Caco-2 (cell line): ENCODE measurements around the gene WFIKKN1. TPM values are rescaled to one million over a fixed set of nuclear protein-coding genes. Genes with fewer than 3 reads are reported as not detected.

ENCODE experiments used
- BruUV-seq: library from RNA; stranded (reverse); fragments of 400-500 nt; replicated peaks from 2 replicates; lab custom pipeline; 2021; lab: Mats Ljungman, UMichigan
- CTCF ChIA-PET: fragments of 300-600 bp; sonication (Branson Sonifier 250); formaldehyde crosslinking; loops from one replicate; lab custom pipeline; 2022; ENCODE audit warnings: antibody characterized with exemption; lab: Charles Lee
- POLR2A ChIA-PET: fragments of 300-600 bp; sonication (Branson Sonifier 250); formaldehyde crosslinking; loops from one replicate; lab custom pipeline; 2022; ENCODE audit warnings: antibody characterized with exemption; lab: Charles Lee
- DNase-seq, 2 experiments: peaks; one replicate each; pipeline versions ENCODE4 v3.0.0 to v3.0.0-alpha.2; 2020 to 2022
- H3K27me3 ChIP-seq: replicated peaks from 2 replicates; pipeline ENCODE4 v1.6.0; 2011; ENCODE audit warnings: low read length; ENCODE audit not compliant: control insufficient read depth, insufficient read depth
- H3K36me3 ChIP-seq: 2 replicates; pipeline ENCODE4 v1.5.1; 2011; ENCODE audit warnings: low read length; ENCODE audit not compliant: control insufficient read depth, insufficient read depth
- H3K4me1 ChIP-seq: fragments of 250-450 bp; sonication (Bioruptor Pico); 2 replicates; pipeline ENCODE4 v1.5.1; 2020; ENCODE audit warnings: mild to moderate bottlenecking
- H3K4me3 ChIP-seq: 2 replicates; pipeline ENCODE4 v1.5.1; 2011; ENCODE audit warnings: low read depth, mild to moderate bottlenecking, control low read depth, low read length
- H3K9me3 ChIP-seq: fragments of 250-450 bp; sonication (Bioruptor Pico); 2 replicates; pipeline ENCODE4 v1.5.1; 2020; ENCODE audit warnings: mild to moderate bottlenecking, moderate library complexity
- H3K27ac Mint-ChIP-seq: one replicate; pipeline ENCODE4 v1.8.0; 2022; ENCODE audit warnings: mixed read lengths; ENCODE audit not compliant: unreplicated experiment
- H3K27me3 Mint-ChIP-seq: one replicate; pipeline ENCODE4 v1.8.0; 2022; ENCODE audit warnings: mixed read lengths; ENCODE audit not compliant: insufficient read depth, unreplicated experiment
- H3K36me3 Mint-ChIP-seq: one replicate; pipeline ENCODE4 v1.8.0; 2022; ENCODE audit warnings: mild to moderate bottlenecking, mixed read lengths; ENCODE audit not compliant: insufficient read depth, unreplicated experiment
- H3K4me1 Mint-ChIP-seq: one replicate; pipeline ENCODE4 v1.8.0; 2022; ENCODE audit warnings: low read depth, mixed read lengths; ENCODE audit not compliant: unreplicated experiment
- H3K4me3 Mint-ChIP-seq: one replicate; pipeline ENCODE4 v1.8.0; 2022; ENCODE audit warnings: mild to moderate bottlenecking, moderate library complexity, mixed read lengths; ENCODE audit not compliant: unreplicated experiment
- H3K9me3 Mint-ChIP-seq: one replicate; pipeline ENCODE4 v1.8.0; 2022; ENCODE audit warnings: mixed read lengths; ENCODE audit not compliant: unreplicated experiment
- CTCF ChIP-seq, 2 experiments: fragments of 200-600 bp in 1 of 2; IDR thresholded peaks; 1 replicate in 1 of 2; 2 replicates in 1 of 2; pipeline versions ENCODE4 v1.5.1 to v1.8.0; 2011 to 2022; ENCODE audit warnings: antibody characterized with exemption in 1 of 2, control low read depth in 1 of 2, inconsistent platforms in 1 of 2, low read depth in 1 of 2, low read length in 1 of 2, mild to moderate bottlenecking in 1 of 2, moderate library complexity in 1 of 2; ENCODE audit not compliant: insufficient read depth in 1 of 2, severe bottlenecking in 1 of 2, unreplicated experiment in 1 of 2
- intact Hi-C: fragments of 100-400 bp; cut with micrococcal nuclease; formaldehyde crosslinking; loops from one replicate; pipeline ENCODE4 v1.10.0; 2022; ENCODE audit not compliant: unreplicated experiment
- total RNA-seq: library from RNA; stranded (reverse); gene quantifications from 2 replicates; pipeline ENCODE4 v1.2.3, GENCODE V29; 2022

WFIKKN1 gene
- total RNA-seq, 1 experiment from 2014 or later, result 0.54 TPM

- no peaks in the 10 kb centered on the region for H3K9me3 Mint-ChIP-seq
- ChIA-PET POLR2A (no interaction called here), CTCF (no interaction called here)
- intact Hi-C loops, result no loop called here
- Histone ChIP-seq H3K36me3 (no peaks in the 10 kb centered on the region; the same call in 1 of the 2 replicates), H3K4me1 (no peaks in the 10 kb centered on the region), H3K27me3 (no peaks in the 10 kb centered on the region), H3K4me3 (no peak overlapping the region), H3K9me3 (no peaks in the 10 kb centered on the region)
- H3K36me3 Mint-ChIP-seq, result peaks cover 5% of the 10 kb centered on the region
- DNase-seq, result no peak
- no peak overlapping the region for H3K27ac Mint-ChIP-seq
- H3K27me3 Mint-ChIP-seq, result no peaks in the 10 kb centered on the region
- no peak for TF ChIP-seq CTCF (IDR thresholded peaks at IDR 0.05; ENCODE audit: insufficient read depth in 1 of 2, low read depth in 1 of 2, low read length in 1 of 2, severe bottlenecking in 1 of 2, unreplicated experiment in 1 of 2)
- BruUV-seq, result no TSS peak
- H3K4me3 Mint-ChIP-seq, result no peak overlapping the region
- no peaks in the 10 kb centered on the region for H3K4me1 Mint-ChIP-seq
Observed at GRCh38 chr16:609984-610383, 20.8 kb upstream of the WFIKKN1 start.

GRCh38 chr16:610513-611381 lies 20.0 kb upstream of the WFIKKN1 start:
- ChIA-PET CTCF (no interaction called here), POLR2A (no interaction called here)
- no peaks in the 10 kb centered on the region for H3K9me3 Mint-ChIP-seq
- intact Hi-C loops, result no loop called here
- no peak overlapping the region for H3K4me3 Mint-ChIP-seq
- no peaks in the 10 kb centered on the region for H3K27me3 Mint-ChIP-seq
- no peaks in the 10 kb centered on the region for H3K27me3 ChIP-seq
- H3K36me3 ChIP-seq, result no peaks in the 10 kb centered on the region; the same call in 1 of the 2 replicates
- no peaks in the 10 kb centered on the region for H3K4me1 Mint-ChIP-seq
- H3K36me3 Mint-ChIP-seq, result peaks cover 5% of the 10 kb centered on the region
- H3K4me1 ChIP-seq, result no peaks in the 10 kb centered on the region
- H3K4me3 ChIP-seq, result no peak overlapping the region
- no peaks in the 10 kb centered on the region for H3K9me3 ChIP-seq
- DNase-seq, result no peak
- no peak overlapping the region for H3K27ac Mint-ChIP-seq
- no TSS peak for BruUV-seq
- TF ChIP-seq CTCF (IDR thresholded peaks at IDR 0.05; ENCODE audit: insufficient read depth in 1 of 2, low read depth in 1 of 2, low read length in 1 of 2, severe bottlenecking in 1 of 2, unreplicated experiment in 1 of 2), result peak in 1 of 2 experiments; percentile 4

- Mint-ChIP-seq H3K27me3 (no peaks in the 10 kb centered on the region), H3K9me3 (no peaks in the 10 kb centered on the region), H3K27ac (no peak overlapping the region), H3K4me3 (no peak overlapping the region), H3K4me1 (no peaks in the 10 kb centered on the region), H3K36me3 (peaks cover 5% of the 10 kb centered on the region)
- DNase-seq, result no peak
- TF ChIP-seq CTCF (IDR thresholded peaks at IDR 0.05; ENCODE audit: insufficient read depth in 1 of 2, low read depth in 1 of 2, low read length in 1 of 2, severe bottlenecking in 1 of 2, unreplicated experiment in 1 of 2), result no peak
- Histone ChIP-seq H3K27me3 (no peaks in the 10 kb centered on the region), H3K36me3 (no peaks in the 10 kb centered on the region; the same call in 1 of the 2 replicates), H3K4me3 (no peak overlapping the region), H3K9me3 (no peaks in the 10 kb centered on the region), H3K4me1 (no peaks in the 10 kb centered on the region)
- intact Hi-C loops, result no loop called here
- ChIA-PET POLR2A (no interaction called here), CTCF (no interaction called here)
- BruUV-seq, result no TSS peak
Observed at GRCh38 chr16:615122-615521, 15.7 kb upstream of the WFIKKN1 start.
